ENCODE results near the gene IFNG-AS1. TPM values are rescaled to one million over a fixed set of nuclear protein-coding genes. Genes with fewer than 3 reads are reported as not detected.

IFNG-AS1 gene
- total RNA-seq, 1 experiment from 2014 or later, result not detected

- Histone ChIP-seq H3K4me3 (replicated peaks in 1 of 2; ENCODE audit: low read depth in 1 of 2, low read length in 2 of 2) (no peak overlapping the region), H4K20me1 (ENCODE audit: insufficient read depth) (no peaks in the 10 kb centered on the region), H3K79me2 (ENCODE audit: insufficient read depth, low read length) (no peaks in the 10 kb centered on the region), H3K27me3 (ENCODE audit: insufficient read depth, low read length) (no peaks in the 10 kb centered on the region), H3K4me2 (ENCODE audit: low read length) (no peak overlapping the region), H3K9me3 (ENCODE audit: control insufficient read depth in 1 of 2, insufficient read depth in 1 of 2, low read depth in 1 of 2, low read length in 2 of 2) (no peaks in the 10 kb centered on the region), H3K9me2 (ENCODE audit: insufficient read depth) (no peaks in the 10 kb centered on the region), H3K9ac (ENCODE audit: low read length) (no peak overlapping the region), H3K36me3 (ENCODE audit: control insufficient read depth in 1 of 2, insufficient read depth in 2 of 2, low read length in 2 of 2) (no peaks in the 10 kb centered on the region), H2AFZ (ENCODE audit: low read depth, low read length, poor library complexity, severe bottlenecking) (no peak overlapping the region), H3K27ac (ENCODE audit: low read depth, low read length) (no peak overlapping the region), H3K4me1 (ENCODE audit: control insufficient read depth in 1 of 2, insufficient read depth in 2 of 2, low read length in 2 of 2) (no peaks in the 10 kb centered on the region)
- ChIA-PET RAD21 (ENCODE audit: low non-redundant PET in 1 of 2, low total read pairs in 2 of 2, uncharacterized antibody in 2 of 2, unreplicated experiment in 2 of 2) (no interaction called here), CTCF (no interaction called here), POLR2A (no interaction called here)
- intact Hi-C loops (cut with micrococcal nuclease), result no loop called here
- ATAC-seq, result peak; percentile 82
- no TSS peak for BruUV-seq (replicated peaks)
- DNase-seq (ENCODE audit: low read depth, low spot score), result peak; percentile 6
- TF ChIP-seq, protein P1, sequence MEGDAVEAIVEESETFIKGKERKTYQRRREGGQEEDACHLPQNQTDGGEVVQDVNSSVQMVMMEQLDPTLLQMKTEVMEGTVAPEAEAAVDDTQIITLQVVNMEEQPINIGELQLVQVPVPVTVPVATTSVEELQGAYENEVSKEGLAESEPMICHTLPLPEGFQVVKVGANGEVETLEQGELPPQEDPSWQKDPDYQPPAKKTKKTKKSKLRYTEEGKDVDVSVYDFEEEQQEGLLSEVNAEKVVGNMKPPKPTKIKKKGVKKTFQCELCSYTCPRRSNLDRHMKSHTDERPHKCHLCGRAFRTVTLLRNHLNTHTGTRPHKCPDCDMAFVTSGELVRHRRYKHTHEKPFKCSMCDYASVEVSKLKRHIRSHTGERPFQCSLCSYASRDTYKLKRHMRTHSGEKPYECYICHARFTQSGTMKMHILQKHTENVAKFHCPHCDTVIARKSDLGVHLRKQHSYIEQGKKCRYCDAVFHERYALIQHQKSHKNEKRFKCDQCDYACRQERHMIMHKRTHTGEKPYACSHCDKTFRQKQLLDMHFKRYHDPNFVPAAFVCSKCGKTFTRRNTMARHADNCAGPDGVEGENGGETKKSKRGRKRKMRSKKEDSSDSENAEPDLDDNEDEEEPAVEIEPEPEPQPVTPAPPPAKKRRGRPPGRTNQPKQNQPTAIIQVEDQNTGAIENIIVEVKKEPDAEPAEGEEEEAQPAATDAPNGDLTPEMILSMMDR (IDR thresholded peaks at IDR 0.05 in 2 of 3, conservative IDR thresholded peaks at IDR 0.05 in 1 of 3; ENCODE audit: borderline replicate concordance in 1 of 3, insufficient read depth in 1 of 3, low read depth in 2 of 3, low read length in 2 of 3), result peak; percentile 23 to 70 (median 67); a peak in 5 of 6 replicates
- TF ChIP-seq SRF (IDR thresholded peaks at IDR 0.05; ENCODE audit: low read depth), result no peak
- TF ChIP-seq RAD21 (IDR thresholded peaks at IDR 0.05; ENCODE audit: low read depth), result peak; percentile 41; the same call in 1 of the 2 replicates
Measured at GRCh38 chr12:68067762-68068376, 78.6 kb downstream of the IFNG-AS1 start.

- no peak overlapping the region for H3K27ac ChIP-seq (ENCODE audit: low read depth, low read length)
- no peaks in the 10 kb centered on the region for H3K9me2 ChIP-seq (ENCODE audit: insufficient read depth)
- ATAC-seq (no peak), DNase-seq (ENCODE audit: low read depth, low spot score) (no peak)
- H3K9me3 ChIP-seq (ENCODE audit: control insufficient read depth in 1 of 2, insufficient read depth in 1 of 2, low read depth in 1 of 2, low read length in 2 of 2), result no peaks in the 10 kb centered on the region
- ChIA-PET RAD21 (ENCODE audit: low non-redundant PET in 1 of 2, low total read pairs in 2 of 2, uncharacterized antibody in 2 of 2, unreplicated experiment in 2 of 2) (no interaction called here), CTCF (interaction anchor here (0.7 to 1.5 kb wide), 3 partner anchors 10 to 89 kb away, joined by 3 to 4 read pairs (median 4); no protein-coding TSS in a partner anchor), POLR2A (no interaction called here)
- no peaks in the 10 kb centered on the region for H4K20me1 ChIP-seq (ENCODE audit: insufficient read depth)
- H3K4me3 ChIP-seq (replicated peaks in 1 of 2; ENCODE audit: low read depth in 1 of 2, low read length in 2 of 2), result no peak overlapping the region
- no peaks in the 10 kb centered on the region for H3K79me2 ChIP-seq (ENCODE audit: insufficient read depth, low read length)
- intact Hi-C loops (cut with micrococcal nuclease), result no loop called here
- H3K27me3 ChIP-seq (ENCODE audit: insufficient read depth, low read length), result no peaks in the 10 kb centered on the region
- no peaks in the 10 kb centered on the region for H3K36me3 ChIP-seq (ENCODE audit: control insufficient read depth in 1 of 2, insufficient read depth in 2 of 2, low read length in 2 of 2)
- H3K4me2 ChIP-seq (ENCODE audit: low read length), result no peak overlapping the region
- no peak overlapping the region for H2AFZ ChIP-seq (ENCODE audit: low read depth, low read length, poor library complexity, severe bottlenecking)
- no peak overlapping the region for H3K9ac ChIP-seq (ENCODE audit: low read length)
- H3K4me1 ChIP-seq (ENCODE audit: control insufficient read depth in 1 of 2, insufficient read depth in 2 of 2, low read length in 2 of 2), result no peaks in the 10 kb centered on the region
- no TSS peak for BruUV-seq (replicated peaks)
- TF ChIP-seq, protein P2, sequence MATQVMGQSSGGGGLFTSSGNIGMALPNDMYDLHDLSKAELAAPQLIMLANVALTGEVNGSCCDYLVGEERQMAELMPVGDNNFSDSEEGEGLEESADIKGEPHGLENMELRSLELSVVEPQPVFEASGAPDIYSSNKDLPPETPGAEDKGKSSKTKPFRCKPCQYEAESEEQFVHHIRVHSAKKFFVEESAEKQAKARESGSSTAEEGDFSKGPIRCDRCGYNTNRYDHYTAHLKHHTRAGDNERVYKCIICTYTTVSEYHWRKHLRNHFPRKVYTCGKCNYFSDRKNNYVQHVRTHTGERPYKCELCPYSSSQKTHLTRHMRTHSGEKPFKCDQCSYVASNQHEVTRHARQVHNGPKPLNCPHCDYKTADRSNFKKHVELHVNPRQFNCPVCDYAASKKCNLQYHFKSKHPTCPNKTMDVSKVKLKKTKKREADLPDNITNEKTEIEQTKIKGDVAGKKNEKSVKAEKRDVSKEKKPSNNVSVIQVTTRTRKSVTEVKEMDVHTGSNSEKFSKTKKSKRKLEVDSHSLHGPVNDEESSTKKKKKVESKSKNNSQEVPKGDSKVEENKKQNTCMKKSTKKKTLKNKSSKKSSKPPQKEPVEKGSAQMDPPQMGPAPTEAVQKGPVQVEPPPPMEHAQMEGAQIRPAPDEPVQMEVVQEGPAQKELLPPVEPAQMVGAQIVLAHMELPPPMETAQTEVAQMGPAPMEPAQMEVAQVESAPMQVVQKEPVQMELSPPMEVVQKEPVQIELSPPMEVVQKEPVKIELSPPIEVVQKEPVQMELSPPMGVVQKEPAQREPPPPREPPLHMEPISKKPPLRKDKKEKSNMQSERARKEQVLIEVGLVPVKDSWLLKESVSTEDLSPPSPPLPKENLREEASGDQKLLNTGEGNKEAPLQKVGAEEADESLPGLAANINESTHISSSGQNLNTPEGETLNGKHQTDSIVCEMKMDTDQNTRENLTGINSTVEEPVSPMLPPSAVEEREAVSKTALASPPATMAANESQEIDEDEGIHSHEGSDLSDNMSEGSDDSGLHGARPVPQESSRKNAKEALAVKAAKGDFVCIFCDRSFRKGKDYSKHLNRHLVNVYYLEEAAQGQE (IDR thresholded peaks at IDR 0.05; ENCODE audit: low read depth), result no peak
- TF ChIP-seq, protein P1 (IDR thresholded peaks at IDR 0.05 in 2 of 3, conservative IDR thresholded peaks at IDR 0.05 in 1 of 3; ENCODE audit: borderline replicate concordance in 1 of 3, insufficient read depth in 1 of 3, low read depth in 2 of 3, low read length in 2 of 3), result no peak
- no peak for TF ChIP-seq JUND (IDR thresholded peaks at IDR 0.05)
- TF ChIP-seq POLR2AphosphoS5 (IDR thresholded peaks at IDR 0.05; ENCODE audit: low read depth, low read length), result no peak
- TF ChIP-seq EZH2 (IDR thresholded peaks at IDR 0.05), result no peak
- TF ChIP-seq, protein P3, sequence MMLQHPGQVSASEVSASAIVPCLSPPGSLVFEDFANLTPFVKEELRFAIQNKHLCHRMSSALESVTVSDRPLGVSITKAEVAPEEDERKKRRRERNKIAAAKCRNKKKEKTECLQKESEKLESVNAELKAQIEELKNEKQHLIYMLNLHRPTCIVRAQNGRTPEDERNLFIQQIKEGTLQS (IDR thresholded peaks at IDR 0.05), result no peak
- TF ChIP-seq TCF7L2 (IDR thresholded peaks at IDR 0.05; ENCODE audit: borderline replicate concordance, extremely low read depth, insufficient read depth, insufficient read length), result no peak
- no peak for TF ChIP-seq SP1 (IDR thresholded peaks at IDR 0.05; ENCODE audit: low read depth)
- no peak for TF ChIP-seq CEBPB (IDR thresholded peaks at IDR 0.05; ENCODE audit: low read depth)
Measured at GRCh38 chr12:68069275-68069674, 80.0 kb downstream of the IFNG-AS1 start.
